Measurements from ENCODE around the gene PPIG. TPM values are rescaled to one million over a fixed set of nuclear protein-coding genes. Genes with fewer than 3 reads are reported as not detected.

The PPIG gene
- total and polyA plus RNA-seq, 9 of the 15 experiments (the other 6 are each of a cell fraction or from before 2014, with no cell fraction given): 52.5 to 166 (median 124) TPM

- TF ChIP-seq THAP7 (CRISPR knock-in tag; IDR thresholded peaks at IDR 0.05): 0 out of 2 replicates have a peak, but pooled peaks have one; percentile 75
- TF ChIP-seq RBM14 (IDR thresholded peaks at IDR 0.05; ENCODE audit: borderline replicate concordance, insufficient read depth, low read depth, low read length): 0 out of 2 replicates have a peak, but pooled peaks have one; percentile 41
- TF ChIP-seq STAT5A (IDR thresholded peaks at IDR 0.05; ENCODE audit: borderline replicate concordance, low read length): 0 out of 2 replicates have a peak, but pooled peaks have one; percentile 22
- TF ChIP-seq PATZ1 (CRISPR knock-in tag; IDR thresholded peaks at IDR 0.05; ENCODE audit: borderline replicate concordance): peak; percentile 78; the same call in 1 of the 2 replicates
- peak; percentile 42 for TF ChIP-seq HMGN3 (IDR thresholded peaks at IDR 0.05; ENCODE audit: borderline replicate concordance, extremely low read depth, insufficient read length, low read depth, low read length)
- TF ChIP-seq IFI16 (CRISPR knock-in tag; IDR thresholded peaks at IDR 0.05): no peak
- no peak for TF ChIP-seq FOXJ3 (CRISPR knock-in tag; IDR thresholded peaks at IDR 0.05)
- TF ChIP-seq RNF219 (CRISPR knock-in tag; IDR thresholded peaks at IDR 0.05): no peak; the same call in 1 of the 2 replicates
- TF ChIP-seq ZNF778 (CRISPR knock-in tag; IDR thresholded peaks at IDR 0.05): no peak
- peak; percentile 85; the same call in 1 of the 2 replicates for TF ChIP-seq ZFPM2 (CRISPR knock-in tag; IDR thresholded peaks at IDR 0.05)
- peak; percentile 36; the same call in 1 of the 2 replicates for TF ChIP-seq RNF2 (IDR thresholded peaks at IDR 0.05)
- no peak for TF ChIP-seq CREBBP (IDR thresholded peaks at IDR 0.05; ENCODE audit: low read depth, low read length)
- TF ChIP-seq ZNF41 (CRISPR knock-in tag; conservative IDR thresholded peaks at IDR 0.05): no peak
- no peak; the same call in 1 of the 2 replicates for TF ChIP-seq ZNF644 (tag; IDR thresholded peaks at IDR 0.05; ENCODE audit: low read depth)
- TF ChIP-seq GATAD2A (IDR thresholded peaks at IDR 0.05): no peak
- 0 out of 2 replicates have a peak, but pooled peaks have one; percentile 66 for TF ChIP-seq CREB3 (tag; conservative IDR thresholded peaks at IDR 0.05; ENCODE audit: low read depth)
- no peak for TF ChIP-seq CBFA2T3 (IDR thresholded peaks at IDR 0.05)
- no peak for TF ChIP-seq ZNF140 (CRISPR knock-in tag; IDR thresholded peaks at IDR 0.05)
- no peak for TF ChIP-seq SIRT6 (IDR thresholded peaks at IDR 0.05; ENCODE audit: low read depth, low read length)
- peak; percentile 94 for TF ChIP-seq KLF1 (tag; IDR thresholded peaks at IDR 0.05)
Measured at GRCh38 chr2:169584005-169584877, at the start of gene PPIG (continued).
